T1000 (cell line): ENCODE measurements around the gene HOGA1.
"Not testable (repeated sequence)": the region's sequence is repeated elsewhere in the genome, so short reads cannot be mapped to it uniquely, and the experiment has no call there.

Source experiments
- DNase-seq: peaks from one replicate; lab custom pipeline; 2025; ENCODE audit warnings: mixed read lengths; lab: John Stamatoyannopoulos, UW

Gene HOGA1

GRCh38 chr10:97554336-97554735 is 29.9 kb upstream of the HOGA1 start:
- not testable (repeated sequence) for DNase-seq

- not testable (repeated sequence) for DNase-seq
These were observed 28.6 kb upstream of the HOGA1 start for GRCh38 chr10:97555541-97555940.

- not testable (repeated sequence) for DNase-seq
These were observed 23.3 kb upstream of the HOGA1 start for GRCh38 chr10:97560731-97561381.

- not testable (repeated sequence) for DNase-seq
These were observed 22.7 kb upstream of the HOGA1 start for GRCh38 chr10:97561386-97562077.

GRCh38 chr10:97562329-97562728 is 21.9 kb upstream of the HOGA1 start:
- not testable (repeated sequence) for DNase-seq

GRCh38 chr10:97563337-97563736 is 20.9 kb upstream of the HOGA1 start:
- no peak for DNase-seq

GRCh38 chr10:97564776-97565175 is 19.4 kb upstream of the HOGA1 start:
- DNase-seq: no peak

- DNase-seq: no peak
These were observed 17.7 kb upstream of the HOGA1 start for GRCh38 chr10:97566336-97566996.

- DNase-seq: no peak
These were observed 16.3 kb upstream of the HOGA1 start for GRCh38 chr10:97567891-97568290.

- no peak for DNase-seq
These were observed 13.9 kb upstream of the HOGA1 start for GRCh38 chr10:97570146-97570788.

GRCh38 chr10:97570789-97571471 is 13.3 kb upstream of the HOGA1 start:
- no peak for DNase-seq

GRCh38 chr10:97571622-97572021 is 12.6 kb upstream of the HOGA1 start:
- DNase-seq: no peak

- DNase-seq: peak; percentile 66
These were observed 11.8 kb upstream of the HOGA1 start, which contains the start of gene ANKRD2 for GRCh38 chr10:97572214-97572989. Gene ANKRD2, plus strand, starts transcription at chr10:97572779. Its CDS starts 10 bp downstream, at chr10:97572789.

GRCh38 chr10:97573021-97573420 is 11.2 kb upstream of the HOGA1 start:
- no peak for DNase-seq

GRCh38 chr10:97573672-97574071 is 10.5 kb upstream of the HOGA1 start:
- no peak for DNase-seq

- DNase-seq: peak; percentile 93
These were observed 9.6 kb upstream of the HOGA1 start for GRCh38 chr10:97574374-97575126.

- no peak for DNase-seq
These were observed 9.0 kb upstream of the HOGA1 start for GRCh38 chr10:97575127-97575668.

- DNase-seq: not testable (repeated sequence)
These were observed 7.7 kb upstream of the HOGA1 start for GRCh38 chr10:97576487-97576886.

GRCh38 chr10:97577701-97578100 is 6.5 kb upstream of the HOGA1 start:
- DNase-seq: no peak
